ENCODE measurements around the gene CALML4.

DNA sequence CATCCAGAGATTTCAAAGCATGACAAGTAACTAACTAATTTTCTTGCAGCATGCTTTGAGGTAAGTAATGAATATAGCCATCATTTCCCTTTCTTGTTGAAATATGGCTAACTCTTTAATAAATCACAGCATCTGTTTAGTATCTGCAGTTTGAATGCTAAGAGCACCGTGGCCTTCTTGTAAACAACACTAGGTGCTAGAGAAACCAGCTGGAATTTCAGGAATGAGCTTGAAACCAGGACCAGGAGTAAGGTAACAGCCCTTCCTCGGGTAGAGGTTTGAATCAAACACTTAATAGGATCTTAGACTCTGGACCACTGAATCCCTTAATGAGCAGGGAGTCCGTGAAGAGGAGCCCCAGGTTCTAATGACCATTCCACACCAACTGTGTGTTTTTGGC is 13.6 kb downstream of the CALML4 start:
- TF ChIP-seq, protein P1, sequence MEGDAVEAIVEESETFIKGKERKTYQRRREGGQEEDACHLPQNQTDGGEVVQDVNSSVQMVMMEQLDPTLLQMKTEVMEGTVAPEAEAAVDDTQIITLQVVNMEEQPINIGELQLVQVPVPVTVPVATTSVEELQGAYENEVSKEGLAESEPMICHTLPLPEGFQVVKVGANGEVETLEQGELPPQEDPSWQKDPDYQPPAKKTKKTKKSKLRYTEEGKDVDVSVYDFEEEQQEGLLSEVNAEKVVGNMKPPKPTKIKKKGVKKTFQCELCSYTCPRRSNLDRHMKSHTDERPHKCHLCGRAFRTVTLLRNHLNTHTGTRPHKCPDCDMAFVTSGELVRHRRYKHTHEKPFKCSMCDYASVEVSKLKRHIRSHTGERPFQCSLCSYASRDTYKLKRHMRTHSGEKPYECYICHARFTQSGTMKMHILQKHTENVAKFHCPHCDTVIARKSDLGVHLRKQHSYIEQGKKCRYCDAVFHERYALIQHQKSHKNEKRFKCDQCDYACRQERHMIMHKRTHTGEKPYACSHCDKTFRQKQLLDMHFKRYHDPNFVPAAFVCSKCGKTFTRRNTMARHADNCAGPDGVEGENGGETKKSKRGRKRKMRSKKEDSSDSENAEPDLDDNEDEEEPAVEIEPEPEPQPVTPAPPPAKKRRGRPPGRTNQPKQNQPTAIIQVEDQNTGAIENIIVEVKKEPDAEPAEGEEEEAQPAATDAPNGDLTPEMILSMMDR (IDR thresholded peaks at IDR 0.05) = no peak
- TF ChIP-seq POLR2AphosphoS5 (IDR thresholded peaks at IDR 0.05) = no peak
- no peak for TF ChIP-seq POLR2A (IDR thresholded peaks at IDR 0.05)

Data from prostate gland (tissue), 2 donors.